Thoracic aorta endothelial cell (primary cell): ENCODE measurements around the gene CORO2A. TPM values are rescaled to one million over a fixed set of nuclear protein-coding genes. Genes with fewer than 3 reads are reported as not detected.

Experiments used
- small RNA-seq: library from RNA; depleted of rRNA; stranded (forward); fragments of <200 nt; gene quantifications from one replicate; pipeline ENCODE3, GENCODE V24; 2012
- total RNA-seq: library from RNA; depleted of rRNA; stranded (reverse); fragments of >200 nt; gene quantifications from 2 replicates; pipeline ENCODE4 v1.2.3, GENCODE V29; 2012

The CORO2A gene
- 0.40 and 0.72 TPM in 2 replicates for total RNA-seq

DNA sequence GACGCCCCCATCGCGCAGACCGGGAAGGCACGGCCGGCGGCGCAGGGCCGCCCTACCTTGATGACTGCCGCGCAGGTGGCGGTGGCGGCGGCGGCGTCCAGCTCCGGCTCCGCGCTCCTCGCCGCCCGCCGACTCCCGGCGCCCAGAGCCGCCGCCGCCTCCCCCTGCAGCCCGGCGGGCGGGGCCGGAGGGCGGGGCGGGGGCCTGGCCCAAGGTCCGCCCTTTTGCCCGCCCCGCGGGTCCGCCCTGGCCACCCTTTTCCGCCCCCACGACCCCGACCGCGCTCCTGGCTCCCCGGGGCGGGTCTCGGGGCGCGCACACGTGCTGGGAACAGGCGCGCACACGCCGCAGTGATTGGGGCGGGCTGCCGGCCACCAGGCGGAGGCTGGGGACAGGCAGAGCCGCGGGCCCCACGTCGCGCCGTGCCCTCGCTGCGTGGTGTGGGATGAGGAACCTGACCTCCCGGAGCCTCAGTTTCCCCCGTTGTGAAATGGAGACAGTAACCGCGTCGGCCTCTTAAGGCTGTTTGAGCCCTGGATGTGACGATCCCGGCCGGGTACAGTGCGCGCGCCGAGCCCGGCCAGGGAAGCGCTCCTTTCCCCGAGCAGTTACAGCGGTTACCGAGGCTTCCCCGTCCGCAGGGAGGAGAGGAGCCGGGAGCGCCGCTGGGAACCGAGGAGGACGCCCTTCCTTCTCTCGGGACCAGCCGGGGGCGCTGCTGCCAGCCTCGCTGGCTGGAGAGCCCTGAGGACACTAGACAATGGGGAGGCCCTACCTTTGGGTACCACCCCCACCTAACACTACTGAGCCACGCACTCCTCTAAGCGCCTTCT, at the start of gene CORO2A:
CORO2A (minus strand) TSS at position 135 of the 833 bp plus-strand sequence. CDS start 34,977 bp downstream, outside the sequence.

GRCh38 chr9:98118640-98119601, 73.5 kb downstream of the CORO2A start, which contains the start of gene TRIM14:
TRIM14 (minus strand) TSS chr9:98119222; CDS start chr9:98119188, 34 bp downstream.

Small RNA genes within 50 kb of the gene (small RNA-seq; reads per million reads assigned to genes)
- gene MIR6854 (not detected), gene RF00017 (not detected)

Other genes starting within 250 kb of the CORO2A start
- 29.4 and 30.7 TPM in 2 replicates for gene ANP32B, start 209.3 kb downstream of the CORO2A start, total RNA-seq
- gene NANS, start 135.9 kb downstream of the CORO2A start, total RNA-seq, result 77.8 and 79.4 TPM in 2 replicates
- gene TRIM14, start 73.4 kb downstream of the CORO2A start, total RNA-seq, result 8.2 and 12.2 TPM in 2 replicates
- 5.2 and 6.9 TPM in 2 replicates for gene TBC1D2, start 63.0 kb upstream of the CORO2A start, total RNA-seq